Stimulated activated CD4-positive, alpha-beta T cell treated with anti-CD3 and anti-CD28 coated beads, Interleukin-4, amount 100 ng/mL, for 1 hour (primary cell): ENCODE measurements around the gene USP40.

Source experiments
- DNase-seq: peaks from one replicate; pipeline ENCODE4 v3.0.0-alpha.2; 2020

The USP40 gene

GRCh38 chr2:233492751-233493150, 73.8 kb downstream of the USP40 start:
- DNase-seq: no peak

- no peak for DNase-seq
These were observed 74.5 kb downstream of the USP40 start for GRCh38 chr2:233492078-233492477.

- DNase-seq: no peak
These were observed 75.3 kb downstream of the USP40 start for GRCh38 chr2:233491326-233491725.

- no peak for DNase-seq
These were observed 75.8 kb downstream of the USP40 start for GRCh38 chr2:233490831-233491230.

- no peak for DNase-seq
These were observed 76.9 kb downstream of the USP40 start for GRCh38 chr2:233489666-233490065.

- DNase-seq: no peak
These were observed 77.4 kb downstream of the USP40 start for GRCh38 chr2:233489143-233489542.

GRCh38 chr2:233487748-233488345, 78.7 kb downstream of the USP40 start:
- DNase-seq: no peak

- no peak for DNase-seq
These were observed 79.6 kb downstream of the USP40 start for GRCh38 chr2:233486778-233487552.

GRCh38 chr2:233486357-233486756, 80.2 kb downstream of the USP40 start:
- no peak for DNase-seq

GRCh38 chr2:233485726-233486125, 80.9 kb downstream of the USP40 start:
- no peak for DNase-seq

GRCh38 chr2:233482616-233483015, 84.0 kb downstream of the USP40 start:
- DNase-seq: no peak

- DNase-seq: no peak
These were observed 85.0 kb downstream of the USP40 start for GRCh38 chr2:233481368-233482142.

GRCh38 chr2:233480490-233481202, 85.9 kb downstream of the USP40 start:
- DNase-seq: no peak

GRCh38 chr2:233479616-233480489, 86.7 kb downstream of the USP40 start:
- no peak for DNase-seq

GRCh38 chr2:233477548-233478433, 88.8 kb downstream of the USP40 start:
- DNase-seq: no peak

GRCh38 chr2:233476651-233477547, 89.7 kb downstream of the USP40 start:
- DNase-seq: no peak

GRCh38 chr2:233476063-233476410, 90.5 kb downstream of the USP40 start:
- DNase-seq: no peak

GRCh38 chr2:233474308-233475160, 92.0 kb downstream of the USP40 start:
- DNase-seq: no peak

GRCh38 chr2:233473878-233474277, 92.7 kb downstream of the USP40 start:
- no peak for DNase-seq
